SK-N-SH treated with all-trans-retinoic acid at 6 μM for 48 hours (cell line): ENCODE measurements around the gene TUT4.
A peak's percentile ranks its signal among the peaks of the same experiment; 100 is the strongest.

Experiments
- ATAC-seq: fragments of 200-7000 bp; cut with Tn5 transposase; 3 replicates; pipeline ENCODE4 v1.9.1; 2020; ENCODE audit warnings: mild to moderate bottlenecking, moderate library complexity
- ARNTL ChIP-seq: fragments of 450-650 bp; formaldehyde crosslinking; IDR thresholded peaks from 2 replicates; pipeline ENCODE4 v1.5.0; 2020; ENCODE audit warnings: low read depth, mild to moderate bottlenecking, moderate library complexity, borderline replicate concordance
- BACH2 ChIP-seq: fragments of 250-450 bp; sonication (Bioruptor Pico); IDR thresholded peaks from 2 replicates; pipeline ENCODE4 v1.9.0; 2021; ENCODE audit warnings: mild to moderate bottlenecking, borderline replicate concordance
- ESRRG ChIP-seq: fragments of 250-450 bp; sonication (Bioruptor Pico); IDR thresholded peaks from 2 replicates; pipeline ENCODE4 v1.6.1; 2021; ENCODE audit warnings: mild to moderate bottlenecking
- GLIS3 ChIP-seq: fragments of 250-450 bp; sonication (Bioruptor Pico); IDR thresholded peaks from 2 replicates; pipeline ENCODE4 v1.5.0; 2020; ENCODE audit warnings: mild to moderate bottlenecking, moderate library complexity
- ISL1 ChIP-seq: fragments of 250-450 bp; sonication (Bioruptor Pico); IDR thresholded peaks from 2 replicates; pipeline ENCODE4 v2.1.2; 2022; ENCODE audit warnings: mild to moderate bottlenecking, moderate library complexity
- OSR1 ChIP-seq: fragments of 250-450 bp; sonication (Bioruptor Pico); IDR thresholded peaks from 2 replicates; pipeline ENCODE4 v1.8.0; 2022; ENCODE audit warnings: moderate library complexity, mild to moderate bottlenecking, inconsistent platforms
- PPARA ChIP-seq: fragments of 250-450 bp; sonication (Bioruptor Pico); IDR thresholded peaks from 2 replicates; pipeline ENCODE4 v1.5.0; 2020; ENCODE audit warnings: mild to moderate bottlenecking, borderline replicate concordance
- RARB ChIP-seq: fragments of 250-450 bp; sonication (Bioruptor Pico); IDR thresholded peaks from 2 replicates; pipeline ENCODE4 v1.8.0; 2021; ENCODE audit warnings: mild to moderate bottlenecking, moderate library complexity
- SNAI2 ChIP-seq: fragments of 250-450 bp; sonication (Bioruptor Pico); IDR thresholded peaks from 2 replicates; pipeline ENCODE4 v1.5.0; 2020; ENCODE audit warnings: mild to moderate bottlenecking, moderate library complexity
- TCF4 ChIP-seq: fragments of 250-450 bp; sonication (Bioruptor Pico); IDR thresholded peaks from 2 replicates; pipeline ENCODE4 v1.8.0; 2021; ENCODE audit warnings: mild to moderate bottlenecking, moderate library complexity, borderline replicate concordance
- TOX ChIP-seq: fragments of 250-450 bp; sonication (Bioruptor Pico); IDR thresholded peaks from 2 replicates; pipeline ENCODE4 v1.8.0; 2021; ENCODE audit warnings: mild to moderate bottlenecking, moderate library complexity, borderline replicate concordance
- ZFP3 ChIP-seq: fragments of 250-450 bp; sonication (Bioruptor Pico); IDR thresholded peaks from 2 replicates; pipeline ENCODE4 v1.5.0; 2020; ENCODE audit warnings: mild to moderate bottlenecking, moderate library complexity
- ZFP30 ChIP-seq: fragments of 450-650 bp; formaldehyde crosslinking; IDR thresholded peaks from 2 replicates; pipeline ENCODE4 v1.5.0; 2022; ENCODE audit warnings: mild to moderate bottlenecking, moderate library complexity
- ZNF565 ChIP-seq: fragments of 450-650 bp; formaldehyde crosslinking; conservative IDR thresholded peaks from 2 replicates; pipeline ENCODE4 v1.5.0; 2020; ENCODE audit warnings: low read depth, mild to moderate bottlenecking, moderate library complexity
- TF ChIP-seq, protein P1 (sequence below): fragments of 250-450 bp; sonication (Bioruptor Pico); IDR thresholded peaks from 2 replicates; pipeline ENCODE4 v1.8.0; 2020; ENCODE audit warnings: mild to moderate bottlenecking, moderate library complexity, borderline replicate concordance
- TF ChIP-seq, protein P2 (sequence below): fragments of 250-450 bp; sonication (Bioruptor Pico); IDR thresholded peaks from 2 replicates; pipeline ENCODE4 v1.8.0; 2021; ENCODE audit warnings: low read depth, mild to moderate bottlenecking, moderate library complexity, borderline replicate concordance
- TF ChIP-seq, protein P3 (sequence below): fragments of 250-450 bp; sonication (Bioruptor Pico); IDR thresholded peaks from 2 replicates; pipeline ENCODE4 v1.5.0; 2020; ENCODE audit warnings: mild to moderate bottlenecking, moderate library complexity
- TF ChIP-seq, protein P4 (sequence below): fragments of 250-450 bp; sonication (Bioruptor Pico); IDR thresholded peaks from 2 replicates; pipeline ENCODE4 v1.5.1; 2020; ENCODE audit warnings: low read depth, mild to moderate bottlenecking, moderate library complexity

Gene TUT4, protein sequence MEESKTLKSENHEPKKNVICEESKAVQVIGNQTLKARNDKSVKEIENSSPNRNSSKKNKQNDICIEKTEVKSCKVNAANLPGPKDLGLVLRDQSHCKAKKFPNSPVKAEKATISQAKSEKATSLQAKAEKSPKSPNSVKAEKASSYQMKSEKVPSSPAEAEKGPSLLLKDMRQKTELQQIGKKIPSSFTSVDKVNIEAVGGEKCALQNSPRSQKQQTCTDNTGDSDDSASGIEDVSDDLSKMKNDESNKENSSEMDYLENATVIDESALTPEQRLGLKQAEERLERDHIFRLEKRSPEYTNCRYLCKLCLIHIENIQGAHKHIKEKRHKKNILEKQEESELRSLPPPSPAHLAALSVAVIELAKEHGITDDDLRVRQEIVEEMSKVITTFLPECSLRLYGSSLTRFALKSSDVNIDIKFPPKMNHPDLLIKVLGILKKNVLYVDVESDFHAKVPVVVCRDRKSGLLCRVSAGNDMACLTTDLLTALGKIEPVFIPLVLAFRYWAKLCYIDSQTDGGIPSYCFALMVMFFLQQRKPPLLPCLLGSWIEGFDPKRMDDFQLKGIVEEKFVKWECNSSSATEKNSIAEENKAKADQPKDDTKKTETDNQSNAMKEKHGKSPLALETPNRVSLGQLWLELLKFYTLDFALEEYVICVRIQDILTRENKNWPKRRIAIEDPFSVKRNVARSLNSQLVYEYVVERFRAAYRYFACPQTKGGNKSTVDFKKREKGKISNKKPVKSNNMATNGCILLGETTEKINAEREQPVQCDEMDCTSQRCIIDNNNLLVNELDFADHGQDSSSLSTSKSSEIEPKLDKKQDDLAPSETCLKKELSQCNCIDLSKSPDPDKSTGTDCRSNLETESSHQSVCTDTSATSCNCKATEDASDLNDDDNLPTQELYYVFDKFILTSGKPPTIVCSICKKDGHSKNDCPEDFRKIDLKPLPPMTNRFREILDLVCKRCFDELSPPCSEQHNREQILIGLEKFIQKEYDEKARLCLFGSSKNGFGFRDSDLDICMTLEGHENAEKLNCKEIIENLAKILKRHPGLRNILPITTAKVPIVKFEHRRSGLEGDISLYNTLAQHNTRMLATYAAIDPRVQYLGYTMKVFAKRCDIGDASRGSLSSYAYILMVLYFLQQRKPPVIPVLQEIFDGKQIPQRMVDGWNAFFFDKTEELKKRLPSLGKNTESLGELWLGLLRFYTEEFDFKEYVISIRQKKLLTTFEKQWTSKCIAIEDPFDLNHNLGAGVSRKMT (N-terminal part only)

DNA sequence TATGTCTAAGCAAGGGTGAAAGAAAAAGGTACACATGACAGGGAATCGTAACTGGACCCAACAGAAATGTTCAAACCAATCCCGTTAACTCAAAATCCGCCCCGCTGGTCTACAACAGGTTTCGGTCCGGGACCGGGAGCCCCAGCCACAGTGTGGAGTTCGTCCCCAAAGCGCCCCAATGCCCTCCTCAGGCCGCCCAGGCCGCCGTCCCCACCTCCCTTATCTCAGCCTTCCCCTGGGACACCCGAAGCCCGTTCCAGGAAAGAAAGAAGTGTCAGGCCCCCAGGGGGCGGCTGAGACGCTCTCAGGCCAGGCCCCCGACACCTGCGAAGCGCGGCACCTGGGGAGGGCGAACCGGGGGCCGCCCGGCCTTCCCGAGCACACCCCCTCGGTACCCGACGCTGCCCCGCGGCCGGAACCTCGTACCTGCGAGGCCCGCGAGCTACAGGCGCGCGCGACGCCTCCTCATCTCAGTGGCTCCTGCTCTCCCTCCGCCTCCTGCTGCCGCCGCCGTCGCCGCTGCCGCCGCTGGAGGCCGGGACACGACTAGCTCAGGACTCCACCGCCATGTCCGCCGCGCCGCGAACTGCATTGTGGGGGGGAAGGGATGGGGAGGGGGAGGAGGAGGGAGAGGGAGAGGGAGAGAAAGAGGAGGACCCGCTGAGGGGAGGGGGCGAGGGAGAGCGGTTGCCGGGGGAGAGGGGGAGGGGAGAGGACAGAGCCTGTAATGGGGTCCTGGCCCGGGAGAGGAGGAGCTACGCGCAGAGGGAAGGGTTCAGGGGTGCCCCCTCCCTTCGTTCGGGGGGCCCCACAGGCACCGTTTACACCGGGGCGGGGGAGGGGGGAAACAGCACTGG is at the start of gene TUT4:
TSS of gene TUT4 (minus strand) at position 588 of the 857 bp plus-strand sequence. CDS start 26,812 bp downstream, outside the sequence.
- peak; percentile 77 for ATAC-seq
- TF ChIP-seq, protein P1, sequence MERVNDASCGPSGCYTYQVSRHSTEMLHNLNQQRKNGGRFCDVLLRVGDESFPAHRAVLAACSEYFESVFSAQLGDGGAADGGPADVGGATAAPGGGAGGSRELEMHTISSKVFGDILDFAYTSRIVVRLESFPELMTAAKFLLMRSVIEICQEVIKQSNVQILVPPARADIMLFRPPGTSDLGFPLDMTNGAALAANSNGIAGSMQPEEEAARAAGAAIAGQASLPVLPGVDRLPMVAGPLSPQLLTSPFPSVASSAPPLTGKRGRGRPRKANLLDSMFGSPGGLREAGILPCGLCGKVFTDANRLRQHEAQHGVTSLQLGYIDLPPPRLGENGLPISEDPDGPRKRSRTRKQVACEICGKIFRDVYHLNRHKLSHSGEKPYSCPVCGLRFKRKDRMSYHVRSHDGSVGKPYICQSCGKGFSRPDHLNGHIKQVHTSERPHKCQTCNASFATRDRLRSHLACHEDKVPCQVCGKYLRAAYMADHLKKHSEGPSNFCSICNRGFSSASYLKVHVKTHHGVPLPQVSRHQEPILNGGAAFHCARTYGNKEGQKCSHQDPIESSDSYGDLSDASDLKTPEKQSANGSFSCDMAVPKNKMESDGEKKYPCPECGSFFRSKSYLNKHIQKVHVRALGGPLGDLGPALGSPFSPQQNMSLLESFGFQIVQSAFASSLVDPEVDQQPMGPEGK (CRISPR knock-in tag), result peak; percentile 73; the same call in 1 of the 2 replicates
- no peak for TF ChIP-seq GLIS3 (CRISPR knock-in tag)

DNA sequence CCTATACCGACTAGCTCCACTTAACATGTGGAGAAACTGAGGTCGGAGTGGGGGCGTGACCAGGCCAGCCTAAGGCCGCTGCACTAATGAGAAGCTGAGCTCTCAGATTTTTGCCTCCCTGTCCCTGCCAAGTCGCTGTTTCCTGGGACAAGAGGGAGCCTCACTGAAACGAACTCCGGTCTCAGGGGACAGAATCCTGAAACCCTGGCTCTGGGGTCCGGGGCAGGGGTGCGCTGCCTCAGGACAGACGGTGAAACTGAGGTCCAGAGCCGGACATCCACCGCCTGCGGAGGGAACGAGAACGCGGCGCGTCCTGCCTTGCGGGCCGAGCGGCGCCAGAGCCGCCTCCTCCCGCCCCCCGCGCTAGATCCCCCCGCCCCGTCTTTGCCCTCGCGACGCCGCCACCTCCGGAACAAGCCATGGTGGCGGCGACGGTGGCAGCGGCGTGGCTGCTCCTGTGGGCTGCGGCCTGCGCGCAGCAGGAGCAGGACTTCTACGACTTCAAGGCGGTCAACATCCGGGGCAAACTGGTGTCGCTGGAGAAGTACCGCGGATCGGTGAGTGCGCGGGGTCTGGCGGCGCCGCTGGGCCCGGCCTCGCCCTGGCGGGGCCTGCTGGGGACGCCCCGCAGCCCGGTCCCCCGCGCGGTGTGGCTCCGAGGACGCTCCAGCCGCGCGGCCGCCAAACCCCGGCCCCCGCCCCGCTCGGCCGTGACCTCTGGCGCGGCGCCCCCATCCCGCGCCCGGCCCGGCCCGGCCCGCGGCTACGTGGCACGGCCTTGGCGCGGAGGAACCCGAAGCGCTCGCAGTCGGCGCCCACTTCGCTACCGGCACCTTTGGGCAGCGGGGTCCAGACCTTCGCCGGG is 49.3 kb upstream of the TUT4 start, which contains the start of gene GPX7:
TSS of gene GPX7 (plus strand) at position 381 of the 865 bp plus-strand sequence. CDS start at position 420, 39 bp downstream.
- ATAC-seq, result peak; percentile 65
- TF ChIP-seq SNAI2 (no peak), TCF4 (CRISPR knock-in tag) (no peak), OSR1 (no peak), RARB (CRISPR knock-in tag) (no peak), BACH2 (no peak), ESRRG (CRISPR knock-in tag) (no peak), ZFP30 (CRISPR knock-in tag) (no peak), ISL1 (CRISPR knock-in tag) (no peak), PPARA (CRISPR knock-in tag) (no peak), TOX (CRISPR knock-in tag) (no peak), ZNF565 (CRISPR knock-in tag) (no peak), GLIS3 (CRISPR knock-in tag) (no peak)

DNA sequence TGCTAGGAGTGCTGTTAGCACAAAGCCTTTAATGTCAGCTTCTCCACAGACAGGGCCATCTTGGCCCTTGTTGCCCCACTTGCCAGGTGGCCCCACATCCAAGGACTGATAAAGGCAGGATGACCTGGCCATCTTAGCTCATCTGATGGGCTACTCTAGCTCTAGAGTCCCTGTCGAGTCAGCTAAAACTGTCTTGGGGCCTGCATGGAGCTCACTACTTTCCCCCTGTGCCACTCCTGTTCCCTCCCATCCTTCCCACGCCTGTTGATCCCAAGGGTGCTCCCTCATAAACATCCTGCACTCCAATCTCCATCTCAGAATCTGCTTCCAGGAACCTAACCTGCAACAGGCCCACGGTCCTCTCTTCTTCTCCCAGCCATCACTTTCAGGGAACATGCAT is 48.6 kb upstream of the TUT4 start:
- ATAC-seq, result no peak
- TF ChIP-seq, protein P1 (CRISPR knock-in tag), result no peak
- no peak for TF ChIP-seq ARNTL (CRISPR knock-in tag)
- TF ChIP-seq, protein P2, sequence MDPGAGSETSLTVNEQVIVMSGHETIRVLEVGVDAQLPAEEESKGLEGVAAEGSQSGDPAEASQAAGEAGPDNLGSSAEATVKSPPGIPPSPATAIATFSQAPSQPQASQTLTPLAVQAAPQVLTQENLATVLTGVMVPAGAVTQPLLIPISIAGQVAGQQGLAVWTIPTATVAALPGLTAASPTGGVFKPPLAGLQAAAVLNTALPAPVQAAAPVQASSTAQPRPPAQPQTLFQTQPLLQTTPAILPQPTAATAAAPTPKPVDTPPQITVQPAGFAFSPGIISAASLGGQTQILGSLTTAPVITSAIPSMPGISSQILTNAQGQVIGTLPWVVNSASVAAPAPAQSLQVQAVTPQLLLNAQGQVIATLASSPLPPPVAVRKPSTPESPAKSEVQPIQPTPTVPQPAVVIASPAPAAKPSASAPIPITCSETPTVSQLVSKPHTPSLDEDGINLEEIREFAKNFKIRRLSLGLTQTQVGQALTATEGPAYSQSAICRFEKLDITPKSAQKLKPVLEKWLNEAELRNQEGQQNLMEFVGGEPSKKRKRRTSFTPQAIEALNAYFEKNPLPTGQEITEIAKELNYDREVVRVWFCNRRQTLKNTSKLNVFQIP (CRISPR knock-in tag), result no peak
- TF ChIP-seq, protein P3, sequence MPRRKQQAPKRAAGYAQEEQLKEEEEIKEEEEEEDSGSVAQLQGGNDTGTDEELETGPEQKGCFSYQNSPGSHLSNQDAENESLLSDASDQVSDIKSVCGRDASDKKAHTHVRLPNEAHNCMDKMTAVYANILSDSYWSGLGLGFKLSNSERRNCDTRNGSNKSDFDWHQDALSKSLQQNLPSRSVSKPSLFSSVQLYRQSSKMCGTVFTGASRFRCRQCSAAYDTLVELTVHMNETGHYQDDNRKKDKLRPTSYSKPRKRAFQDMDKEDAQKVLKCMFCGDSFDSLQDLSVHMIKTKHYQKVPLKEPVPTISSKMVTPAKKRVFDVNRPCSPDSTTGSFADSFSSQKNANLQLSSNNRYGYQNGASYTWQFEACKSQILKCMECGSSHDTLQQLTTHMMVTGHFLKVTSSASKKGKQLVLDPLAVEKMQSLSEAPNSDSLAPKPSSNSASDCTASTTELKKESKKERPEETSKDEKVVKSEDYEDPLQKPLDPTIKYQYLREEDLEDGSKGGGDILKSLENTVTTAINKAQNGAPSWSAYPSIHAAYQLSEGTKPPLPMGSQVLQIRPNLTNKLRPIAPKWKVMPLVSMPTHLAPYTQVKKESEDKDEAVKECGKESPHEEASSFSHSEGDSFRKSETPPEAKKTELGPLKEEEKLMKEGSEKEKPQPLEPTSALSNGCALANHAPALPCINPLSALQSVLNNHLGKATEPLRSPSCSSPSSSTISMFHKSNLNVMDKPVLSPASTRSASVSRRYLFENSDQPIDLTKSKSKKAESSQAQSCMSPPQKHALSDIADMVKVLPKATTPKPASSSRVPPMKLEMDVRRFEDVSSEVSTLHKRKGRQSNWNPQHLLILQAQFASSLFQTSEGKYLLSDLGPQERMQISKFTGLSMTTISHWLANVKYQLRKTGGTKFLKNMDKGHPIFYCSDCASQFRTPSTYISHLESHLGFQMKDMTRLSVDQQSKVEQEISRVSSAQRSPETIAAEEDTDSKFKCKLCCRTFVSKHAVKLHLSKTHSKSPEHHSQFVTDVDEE (CRISPR knock-in tag), result no peak
- TF ChIP-seq SNAI2, result no peak
- no peak for TF ChIP-seq BACH2
- no peak for TF ChIP-seq ZFP3
- TF ChIP-seq ISL1 (CRISPR knock-in tag), result no peak
- TF ChIP-seq TOX (CRISPR knock-in tag), result no peak
- TF ChIP-seq GLIS3 (CRISPR knock-in tag), result no peak
- TF ChIP-seq, protein P4, sequence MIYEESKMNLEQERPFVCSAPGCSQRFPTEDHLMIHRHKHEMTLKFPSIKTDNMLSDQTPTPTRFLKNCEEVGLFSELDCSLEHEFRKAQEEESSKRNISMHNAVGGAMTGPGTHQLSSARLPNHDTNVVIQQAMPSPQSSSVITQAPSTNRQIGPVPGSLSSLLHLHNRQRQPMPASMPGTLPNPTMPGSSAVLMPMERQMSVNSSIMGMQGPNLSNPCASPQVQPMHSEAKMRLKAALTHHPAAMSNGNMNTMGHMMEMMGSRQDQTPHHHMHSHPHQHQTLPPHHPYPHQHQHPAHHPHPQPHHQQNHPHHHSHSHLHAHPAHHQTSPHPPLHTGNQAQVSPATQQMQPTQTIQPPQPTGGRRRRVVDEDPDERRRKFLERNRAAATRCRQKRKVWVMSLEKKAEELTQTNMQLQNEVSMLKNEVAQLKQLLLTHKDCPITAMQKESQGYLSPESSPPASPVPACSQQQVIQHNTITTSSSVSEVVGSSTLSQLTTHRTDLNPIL, result no peak
- no peak for TF ChIP-seq TCF4 (CRISPR knock-in tag)
